ENCODE results near the gene LIMD2.

LIMD2 gene

DNA sequence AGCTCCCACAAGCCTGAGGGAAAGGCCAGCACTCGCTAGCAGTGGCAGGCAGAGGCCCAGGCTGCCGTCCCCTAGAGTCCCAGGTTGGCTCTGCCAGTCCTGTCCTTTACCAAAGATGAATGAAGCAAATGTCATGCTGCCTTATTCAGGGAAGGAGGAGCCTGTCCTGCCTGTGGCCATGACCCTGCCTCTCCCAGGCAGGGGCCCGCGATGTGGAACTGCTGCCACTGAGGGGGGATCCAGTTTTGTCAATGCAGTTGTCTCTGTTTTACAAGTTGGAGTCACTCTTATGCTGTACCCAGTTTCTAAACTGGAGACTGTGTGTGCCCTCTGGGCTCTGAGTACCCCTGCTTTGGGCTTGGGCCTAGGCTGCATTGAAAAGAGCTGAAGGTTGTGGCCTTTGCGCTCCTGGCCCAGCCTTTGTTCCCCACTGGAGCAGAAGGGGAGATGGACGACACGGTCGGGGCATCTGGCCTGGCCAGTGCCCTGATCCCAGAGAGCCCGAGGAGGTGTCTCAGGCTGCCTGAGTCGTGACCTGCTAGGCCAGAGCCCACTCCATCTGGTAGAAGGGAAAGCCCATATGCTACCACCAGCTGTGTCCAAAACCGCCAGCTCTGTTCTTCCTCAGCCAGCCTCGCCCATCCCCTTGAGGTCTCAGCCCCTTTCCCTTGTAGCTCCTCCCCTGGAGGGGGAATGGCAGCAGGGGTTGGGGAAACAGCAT, 5.5 kb downstream of the LIMD2 start:
- TF ChIP-seq, protein P1, sequence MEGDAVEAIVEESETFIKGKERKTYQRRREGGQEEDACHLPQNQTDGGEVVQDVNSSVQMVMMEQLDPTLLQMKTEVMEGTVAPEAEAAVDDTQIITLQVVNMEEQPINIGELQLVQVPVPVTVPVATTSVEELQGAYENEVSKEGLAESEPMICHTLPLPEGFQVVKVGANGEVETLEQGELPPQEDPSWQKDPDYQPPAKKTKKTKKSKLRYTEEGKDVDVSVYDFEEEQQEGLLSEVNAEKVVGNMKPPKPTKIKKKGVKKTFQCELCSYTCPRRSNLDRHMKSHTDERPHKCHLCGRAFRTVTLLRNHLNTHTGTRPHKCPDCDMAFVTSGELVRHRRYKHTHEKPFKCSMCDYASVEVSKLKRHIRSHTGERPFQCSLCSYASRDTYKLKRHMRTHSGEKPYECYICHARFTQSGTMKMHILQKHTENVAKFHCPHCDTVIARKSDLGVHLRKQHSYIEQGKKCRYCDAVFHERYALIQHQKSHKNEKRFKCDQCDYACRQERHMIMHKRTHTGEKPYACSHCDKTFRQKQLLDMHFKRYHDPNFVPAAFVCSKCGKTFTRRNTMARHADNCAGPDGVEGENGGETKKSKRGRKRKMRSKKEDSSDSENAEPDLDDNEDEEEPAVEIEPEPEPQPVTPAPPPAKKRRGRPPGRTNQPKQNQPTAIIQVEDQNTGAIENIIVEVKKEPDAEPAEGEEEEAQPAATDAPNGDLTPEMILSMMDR (IDR thresholded peaks at IDR 0.05), result no peak

DNA sequence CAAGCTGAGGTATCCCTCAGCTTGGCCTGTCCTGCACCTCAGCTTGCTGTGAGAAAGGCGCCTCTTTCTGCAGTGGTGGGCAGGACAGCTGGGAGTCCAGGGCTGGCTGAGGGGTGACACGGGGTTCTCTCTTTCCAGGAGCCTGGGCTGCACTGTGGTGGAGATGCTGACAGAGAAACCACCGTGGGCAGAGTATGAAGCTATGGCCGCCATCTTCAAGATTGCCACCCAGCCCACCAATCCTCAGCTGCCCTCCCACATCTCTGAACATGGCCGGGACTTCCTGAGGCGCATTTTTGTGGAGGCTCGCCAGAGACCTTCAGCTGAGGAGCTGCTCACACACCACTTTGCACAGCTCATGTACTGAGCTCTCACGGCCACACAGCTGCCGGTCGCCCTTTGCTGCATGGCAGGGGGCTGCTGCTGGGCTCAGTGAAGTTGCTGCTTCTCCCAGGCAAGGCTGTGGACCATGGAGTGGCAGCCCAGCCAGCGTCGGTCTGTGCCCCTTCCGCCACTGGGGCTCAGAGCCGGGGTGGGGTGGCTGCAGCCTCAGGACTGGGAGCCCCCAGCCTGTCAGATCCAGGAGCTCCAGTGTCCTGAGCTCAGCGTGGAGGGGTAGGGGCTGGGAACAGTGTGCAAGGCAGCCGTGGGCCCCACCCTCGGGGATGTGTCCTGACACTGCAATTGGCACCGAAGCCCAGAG, 6.4 kb downstream of the LIMD2 start:
- TF ChIP-seq, protein P1 (IDR thresholded peaks at IDR 0.05), result no peak

DNA sequence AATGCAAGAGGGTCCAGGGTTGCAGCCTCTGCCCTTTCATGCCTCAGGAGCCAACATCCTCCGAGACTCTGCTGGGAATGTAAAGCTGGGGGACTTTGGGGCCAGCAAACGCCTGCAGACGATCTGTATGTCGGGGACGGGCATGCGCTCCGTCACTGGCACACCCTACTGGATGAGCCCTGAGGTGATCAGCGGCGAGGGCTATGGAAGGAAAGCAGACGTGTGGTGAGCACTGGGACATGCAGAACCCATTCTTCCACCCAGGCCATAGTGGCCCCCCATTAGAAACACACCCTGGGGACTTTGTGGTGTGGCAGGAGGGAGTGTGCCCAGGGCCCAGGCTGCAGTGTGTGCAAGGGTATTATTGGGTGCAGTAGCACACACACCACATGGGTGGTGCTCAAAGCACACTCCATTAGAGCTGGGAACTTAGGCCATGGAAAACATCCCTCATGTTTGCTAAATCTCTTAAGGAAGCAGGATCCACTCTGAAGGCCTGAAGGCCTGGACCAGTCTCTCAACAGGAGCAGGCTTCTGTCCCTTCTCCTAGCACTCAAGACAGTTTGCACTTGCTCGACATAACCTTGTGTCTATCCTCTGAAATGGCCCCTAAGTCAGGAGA, 7.6 kb downstream of the LIMD2 start:
- TF ChIP-seq, protein P1 (IDR thresholded peaks at IDR 0.05), result no peak

DNA sequence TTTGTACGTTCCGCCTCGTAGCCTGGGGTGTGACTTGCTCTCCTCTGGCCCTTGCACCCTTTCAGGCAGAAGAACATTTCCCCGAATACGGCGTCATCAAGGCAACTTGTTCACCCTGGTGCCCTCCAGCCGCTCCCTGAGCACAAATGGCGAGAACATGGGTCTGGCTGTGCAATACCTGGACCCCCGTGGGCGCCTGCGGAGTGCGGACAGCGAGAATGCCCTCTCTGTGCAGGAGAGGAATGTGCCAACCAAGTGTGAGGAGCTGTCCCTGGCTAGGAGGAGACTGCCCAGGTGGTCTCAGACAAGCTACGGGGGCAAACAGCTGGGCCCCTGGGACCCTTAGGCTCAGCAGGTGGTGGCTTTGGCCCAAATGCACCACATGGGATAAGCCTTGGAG, 10.4 kb downstream of the LIMD2 start:
- TF ChIP-seq, protein P1 (IDR thresholded peaks at IDR 0.05), result no peak

DNA sequence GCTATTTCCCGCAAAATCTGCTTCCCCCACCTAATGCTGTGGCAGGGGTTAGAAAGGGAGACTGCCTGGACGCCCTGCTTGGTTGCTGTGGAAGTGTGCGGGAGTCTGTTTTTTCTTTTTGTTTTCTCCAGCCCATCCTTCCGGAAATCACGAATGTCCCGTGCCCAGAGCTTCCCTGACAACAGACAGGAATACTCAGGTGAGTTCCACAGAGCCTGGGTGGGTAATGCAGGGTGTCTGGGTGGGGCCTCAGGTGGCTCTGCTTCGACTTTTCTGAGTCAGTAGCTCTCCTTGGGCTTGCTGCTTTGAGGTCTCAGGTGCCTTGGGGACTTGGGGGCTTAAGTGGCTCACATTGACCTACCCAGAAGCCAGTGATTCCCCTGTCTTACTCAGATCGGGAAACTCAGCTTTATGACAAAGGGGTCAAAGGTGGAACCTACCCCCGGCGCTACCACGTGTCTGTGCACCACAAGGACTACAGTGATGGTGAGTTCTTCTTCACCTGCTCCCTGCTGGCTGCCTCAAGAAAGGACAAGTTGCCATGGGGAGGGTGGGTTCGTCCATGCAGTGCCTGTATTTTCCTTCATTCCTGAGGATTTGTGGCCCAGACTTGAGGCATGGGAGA, 11.4 kb downstream of the LIMD2 start:
- TF ChIP-seq, protein P1 (IDR thresholded peaks at IDR 0.05), result no peak

DNA sequence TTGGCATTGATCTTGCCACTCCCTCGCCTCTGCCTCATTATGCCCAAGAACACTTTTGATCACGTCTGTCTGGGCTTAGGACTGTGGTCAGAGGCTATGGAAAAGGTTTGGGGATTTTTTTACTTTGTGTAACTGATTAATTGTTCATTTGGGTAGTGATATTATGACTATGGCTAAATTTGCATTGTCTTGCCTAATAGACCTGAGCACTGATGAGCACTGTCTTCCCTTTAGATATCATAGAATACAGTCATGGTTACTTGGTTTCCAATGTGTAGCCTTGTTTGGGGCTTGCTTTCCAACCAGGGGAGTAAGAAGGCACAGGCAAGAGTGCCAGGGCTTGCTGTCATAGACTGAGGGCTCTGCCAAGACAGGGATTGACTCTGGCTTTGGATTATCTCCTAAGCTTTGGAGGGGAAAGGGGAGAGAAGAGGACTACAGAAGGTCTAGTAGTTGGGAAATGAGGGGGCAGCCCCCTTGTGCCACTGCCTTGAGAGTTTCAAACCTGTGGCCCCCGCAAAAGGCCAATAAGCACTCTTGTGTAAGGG, 13.7 kb downstream of the LIMD2 start:
- TF ChIP-seq, protein P1 (IDR thresholded peaks at IDR 0.05), result no peak

DNA sequence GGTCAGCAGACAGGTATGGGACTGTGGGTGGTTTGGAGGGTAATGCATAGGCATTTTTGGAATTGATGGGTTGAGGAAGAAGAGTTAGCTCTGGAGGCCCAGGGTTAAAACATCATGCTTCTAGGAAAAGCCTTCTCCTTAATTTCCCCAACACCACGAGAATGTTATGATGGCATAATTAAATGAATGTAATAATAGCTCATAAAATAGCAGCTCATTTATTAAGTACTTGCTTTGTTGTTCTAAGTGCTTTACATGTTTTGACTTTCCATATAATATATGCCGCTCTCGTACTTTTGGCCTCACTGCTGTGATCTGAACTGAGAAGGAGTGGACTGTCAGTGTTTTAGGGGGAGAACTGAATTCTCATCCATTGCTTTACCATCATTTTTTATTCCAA, 14.3 kb downstream of the LIMD2 start:
- TF ChIP-seq, protein P1 (IDR thresholded peaks at IDR 0.05), result no peak
